Measurements from ENCODE around the gene GATAD2A.

GATAD2A gene

DNA sequence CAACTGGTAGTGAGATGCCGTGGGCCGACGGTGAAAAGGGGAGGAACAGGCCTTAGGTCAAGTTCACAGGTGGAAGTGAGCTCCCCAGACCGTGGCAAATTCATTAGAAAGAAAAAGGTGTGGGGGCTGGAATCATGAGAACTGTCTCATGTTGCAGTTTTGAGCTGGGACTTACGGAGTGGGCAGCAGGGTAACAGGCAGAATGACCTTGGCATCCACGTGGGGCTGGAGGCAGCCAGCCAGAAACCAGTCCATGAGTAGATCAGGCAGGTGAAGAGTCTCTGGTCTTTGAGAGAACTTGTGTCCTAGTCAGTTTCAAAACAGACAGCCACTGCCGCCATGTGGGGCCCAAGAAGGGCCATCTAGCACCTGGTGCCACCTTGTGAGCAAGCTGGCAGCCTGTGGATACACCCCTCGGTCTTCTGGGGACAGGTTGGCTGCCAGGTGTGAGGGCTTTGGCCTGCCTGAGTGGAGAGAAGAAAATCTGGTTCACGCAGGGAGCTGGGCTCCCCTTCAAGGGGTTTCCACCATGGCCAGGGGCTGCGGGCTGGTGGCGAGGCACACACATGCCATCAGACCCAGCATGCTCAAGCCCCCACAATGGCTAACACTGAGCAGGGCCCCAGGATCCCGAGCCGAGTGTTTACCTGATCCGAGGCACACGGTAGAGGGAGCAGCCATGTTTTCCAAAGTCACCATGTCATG lies 86.0 kb downstream of the GATAD2A start:
- DNase-seq: no peak

DNA sequence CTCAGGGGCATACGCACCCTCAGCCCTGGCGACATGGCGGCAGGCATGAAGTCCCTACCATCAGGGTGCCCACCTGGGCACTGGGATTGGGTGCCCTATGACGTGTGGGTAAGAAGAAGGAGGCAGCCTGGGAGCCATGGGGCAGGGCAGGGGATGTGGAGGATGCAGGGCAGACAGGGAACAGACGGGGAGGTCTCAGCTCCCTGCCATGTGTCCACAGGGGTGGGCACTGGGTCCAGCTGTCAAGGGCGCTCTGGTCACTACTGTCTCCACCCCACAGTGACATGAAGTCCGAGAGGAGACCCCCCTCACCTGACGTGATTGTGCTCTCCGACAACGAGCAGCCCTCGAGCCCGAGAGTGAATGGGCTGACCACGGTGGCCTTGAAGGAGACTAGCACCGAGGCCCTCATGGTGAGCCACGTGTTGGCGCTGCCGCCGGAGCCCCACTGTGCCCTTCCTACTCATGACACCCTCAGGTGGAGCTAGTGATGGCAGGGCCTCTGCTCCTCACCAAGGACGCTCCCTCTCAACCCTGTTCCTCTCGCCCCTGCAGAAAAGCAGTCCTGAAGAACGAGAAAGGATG lies 86.6 kb downstream of the GATAD2A start:
- DNase-seq: no peak

DNA sequence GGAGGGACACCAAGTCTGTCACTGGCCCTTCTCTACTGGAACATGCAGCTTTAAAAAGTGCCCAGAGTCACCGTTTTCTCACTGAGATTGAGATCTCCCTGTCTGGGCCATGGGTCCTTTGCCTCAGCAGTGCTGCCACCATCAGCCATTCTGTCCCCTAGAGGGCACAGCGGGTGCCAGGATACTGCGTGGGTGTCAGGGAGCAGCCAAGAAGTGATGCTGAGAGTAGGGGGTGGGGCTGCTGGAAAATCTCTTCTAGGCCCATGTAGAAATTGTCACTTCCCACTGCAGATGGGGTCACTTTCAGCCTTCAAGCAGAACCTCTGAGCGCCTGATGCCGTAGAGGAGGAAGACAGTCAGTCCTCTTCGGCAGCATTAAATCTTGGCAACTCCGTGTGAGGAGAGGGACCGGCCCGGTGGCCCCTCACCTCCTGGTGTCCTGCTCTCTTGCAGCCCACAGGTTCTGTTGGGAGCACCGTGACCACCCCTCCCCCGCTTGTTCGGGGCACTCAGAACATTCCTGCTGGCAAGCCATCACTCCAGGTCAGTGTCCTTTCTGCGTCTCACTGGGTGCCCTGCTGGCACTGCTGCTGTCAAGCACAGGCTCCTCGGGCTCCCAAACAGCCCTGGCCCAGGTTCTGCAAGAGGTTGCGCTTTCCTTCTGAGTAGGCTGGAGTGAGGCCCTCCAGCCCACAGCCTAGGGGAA lies 88.5 kb downstream of the GATAD2A start:
- DNase-seq: no peak

DNA sequence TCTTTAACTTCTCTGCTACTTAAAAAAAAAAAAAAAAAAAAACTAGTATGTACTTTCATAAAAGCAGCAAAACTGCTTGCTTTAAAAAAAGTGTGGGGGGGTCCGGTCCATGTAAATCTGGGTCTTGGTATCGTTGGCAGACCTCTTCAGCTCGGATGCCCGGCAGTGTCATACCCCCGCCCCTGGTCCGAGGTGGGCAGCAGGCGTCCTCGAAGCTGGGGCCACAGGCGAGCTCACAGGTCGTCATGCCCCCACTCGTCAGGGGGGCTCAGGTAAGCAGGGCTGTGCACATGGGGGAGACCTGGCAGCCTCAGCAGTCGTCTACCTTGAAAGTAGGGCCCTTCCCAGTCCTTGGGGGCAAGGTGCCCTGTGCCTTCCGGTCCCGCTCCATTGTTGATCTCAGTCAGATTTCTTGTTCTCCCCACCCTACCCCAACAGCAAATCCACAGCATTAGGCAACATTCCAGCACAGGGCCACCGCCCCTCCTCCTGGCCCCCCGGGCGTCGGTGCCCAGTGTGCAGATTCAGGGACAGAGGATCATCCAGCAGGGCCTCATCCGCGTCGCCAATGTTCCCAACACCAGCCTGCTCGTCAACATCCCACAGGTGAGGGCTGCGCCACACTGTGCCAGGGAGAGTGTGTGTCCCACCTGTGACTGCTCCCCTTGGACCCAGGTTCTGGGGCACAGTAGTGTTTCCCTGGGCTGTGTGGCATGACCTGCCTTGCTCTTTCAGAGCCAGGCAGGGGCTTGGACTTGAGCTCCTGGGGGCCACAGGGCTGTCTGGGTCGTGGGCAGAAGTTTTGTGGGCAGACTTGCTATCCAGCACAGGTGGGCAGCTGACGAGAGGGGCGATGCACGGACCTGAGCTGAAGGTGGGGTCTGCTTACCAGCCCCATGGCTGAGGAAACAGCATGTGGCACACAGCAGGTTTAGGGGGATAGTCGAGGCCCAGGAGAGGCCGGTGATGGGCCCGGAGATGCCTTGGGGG lies 90.4 kb downstream of the GATAD2A start:
- no peak for DNase-seq

DNA sequence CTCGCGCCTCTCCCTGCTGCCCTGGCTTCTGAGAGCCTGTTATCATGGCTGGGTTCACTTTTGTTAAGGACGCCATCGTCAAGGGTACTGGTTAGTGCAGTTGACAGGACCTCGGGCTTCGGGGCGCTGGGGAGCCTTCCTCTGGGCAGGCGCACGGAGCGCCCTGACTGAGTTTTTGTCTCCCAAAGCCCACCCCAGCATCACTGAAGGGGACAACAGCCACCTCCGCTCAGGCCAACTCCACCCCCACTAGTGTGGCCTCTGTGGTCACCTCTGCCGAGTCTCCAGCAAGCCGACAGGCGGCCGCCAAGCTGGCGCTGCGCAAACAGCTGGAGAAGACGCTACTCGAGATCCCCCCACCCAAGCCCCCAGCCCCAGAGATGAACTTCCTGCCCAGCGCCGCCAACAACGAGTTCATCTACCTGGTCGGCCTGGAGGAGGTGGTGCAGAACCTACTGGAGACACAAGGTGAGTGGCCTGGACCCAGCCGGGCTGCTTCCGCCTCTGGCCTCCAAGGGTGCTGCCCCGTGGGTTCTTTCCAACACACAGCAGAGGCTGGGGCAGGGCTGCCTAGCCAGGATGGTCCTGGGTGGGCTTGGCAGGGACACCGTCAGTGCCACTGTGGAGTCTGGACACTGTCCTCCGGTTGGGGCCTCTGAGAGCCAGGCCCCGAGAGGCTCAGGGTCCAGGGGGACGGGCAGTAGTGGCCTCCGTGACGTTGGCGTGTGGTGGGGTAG lies 92.9 kb downstream of the GATAD2A start:
- no peak for DNase-seq

DNA sequence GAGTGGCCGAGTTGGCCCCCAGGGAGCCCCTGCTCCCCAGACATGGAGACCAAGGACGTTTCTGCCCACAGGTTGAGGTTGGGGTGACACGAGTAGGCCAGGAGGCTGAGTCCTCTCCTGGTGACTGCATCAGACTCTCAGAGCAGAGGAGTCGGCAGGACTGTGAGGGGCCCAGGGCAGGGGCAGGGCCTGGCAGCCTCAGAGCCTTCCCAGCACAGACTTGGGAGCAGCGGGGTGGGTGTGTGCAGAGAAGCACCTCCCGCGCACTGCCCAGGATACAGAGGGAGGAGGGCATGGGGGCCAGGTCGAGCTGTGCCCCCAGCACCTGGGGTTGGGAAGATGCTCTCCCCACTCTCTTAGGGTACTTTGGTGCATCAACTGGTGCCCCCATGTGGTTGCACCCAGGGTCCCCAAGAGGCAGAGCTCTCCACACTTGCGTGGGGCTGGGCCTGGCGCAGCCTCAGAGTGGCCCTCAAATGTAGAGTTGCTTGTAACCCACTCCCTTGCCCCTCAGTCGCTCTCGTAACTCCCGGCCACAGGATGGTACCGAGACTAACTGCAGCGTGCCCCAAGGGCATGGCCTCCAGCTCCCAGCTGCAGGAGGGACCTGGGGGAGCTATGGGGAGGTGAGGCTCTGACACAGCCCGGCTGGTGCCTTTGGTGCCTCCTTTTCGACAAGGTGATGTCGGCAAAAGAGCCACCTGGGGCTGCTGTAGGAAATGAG lies 94.0 kb downstream of the GATAD2A start:
- no peak for DNase-seq

DNA sequence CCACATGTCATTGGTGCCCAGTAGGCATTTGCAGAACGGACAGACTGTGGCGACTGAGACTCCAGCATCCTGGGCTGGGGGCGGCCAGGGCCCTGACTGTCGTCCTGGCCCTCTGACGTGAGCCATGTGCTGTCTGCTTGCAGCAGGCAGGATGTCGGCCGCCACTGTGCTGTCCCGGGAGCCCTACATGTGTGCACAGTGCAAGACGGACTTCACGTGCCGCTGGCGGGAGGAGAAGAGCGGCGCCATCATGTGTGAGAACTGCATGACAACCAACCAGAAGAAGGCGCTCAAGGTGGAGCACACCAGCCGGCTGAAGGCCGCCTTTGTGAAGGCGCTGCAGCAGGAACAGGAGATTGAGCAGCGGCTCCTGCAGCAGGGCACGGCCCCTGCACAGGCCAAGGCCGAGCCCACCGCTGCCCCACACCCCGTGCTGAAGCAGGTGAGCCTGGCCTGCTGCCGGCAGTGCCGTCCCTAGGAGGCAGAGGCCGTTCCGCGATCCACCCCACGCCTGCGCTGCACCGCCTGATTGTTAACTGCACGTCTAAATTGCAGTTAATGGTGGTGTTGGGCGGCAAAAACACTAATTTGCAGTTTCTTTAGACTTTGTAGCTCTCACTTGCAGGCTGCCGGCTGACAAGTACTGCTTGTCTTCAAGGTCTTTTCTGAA lies 95.6 kb downstream of the GATAD2A start:
- no peak for DNase-seq

DNA sequence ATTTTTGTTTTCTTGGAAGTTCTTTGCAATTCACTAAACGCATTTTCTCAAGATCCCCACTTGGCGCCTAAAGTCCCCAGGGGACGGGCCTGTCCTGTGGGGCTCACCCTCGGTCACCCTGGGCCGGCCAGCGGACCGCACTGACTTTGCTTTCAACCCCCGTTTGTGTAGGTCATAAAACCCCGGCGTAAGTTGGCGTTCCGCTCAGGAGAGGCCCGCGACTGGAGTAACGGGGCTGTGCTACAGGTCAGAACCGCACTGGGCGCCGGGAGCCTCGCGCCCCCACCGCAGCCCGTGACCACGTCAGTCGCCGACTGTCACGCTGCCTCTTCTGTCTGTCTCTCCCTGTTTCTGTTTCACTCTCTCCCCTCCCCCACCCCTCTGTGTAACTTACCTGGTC lies 96.3 kb downstream of the GATAD2A start:
- no peak for DNase-seq

DNA sequence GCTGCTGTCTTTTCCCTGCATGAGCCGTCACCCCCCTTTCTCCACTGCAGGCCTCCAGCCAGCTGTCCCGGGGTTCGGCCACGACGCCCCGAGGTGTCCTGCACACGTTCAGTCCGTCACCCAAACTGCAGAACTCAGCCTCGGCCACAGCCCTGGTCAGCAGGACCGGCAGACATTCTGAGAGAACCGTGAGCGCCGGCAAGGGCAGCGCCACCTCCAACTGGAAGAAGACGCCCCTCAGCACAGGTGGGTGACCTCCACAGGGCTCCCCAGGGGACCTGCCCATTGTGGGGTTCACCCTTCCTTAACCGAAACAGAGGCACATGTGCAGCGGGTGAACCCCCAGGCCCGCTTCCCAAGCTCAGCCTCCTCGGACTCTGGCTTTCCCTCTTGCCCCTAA lies 96.8 kb downstream of the GATAD2A start:
- DNase-seq: no peak

DNA sequence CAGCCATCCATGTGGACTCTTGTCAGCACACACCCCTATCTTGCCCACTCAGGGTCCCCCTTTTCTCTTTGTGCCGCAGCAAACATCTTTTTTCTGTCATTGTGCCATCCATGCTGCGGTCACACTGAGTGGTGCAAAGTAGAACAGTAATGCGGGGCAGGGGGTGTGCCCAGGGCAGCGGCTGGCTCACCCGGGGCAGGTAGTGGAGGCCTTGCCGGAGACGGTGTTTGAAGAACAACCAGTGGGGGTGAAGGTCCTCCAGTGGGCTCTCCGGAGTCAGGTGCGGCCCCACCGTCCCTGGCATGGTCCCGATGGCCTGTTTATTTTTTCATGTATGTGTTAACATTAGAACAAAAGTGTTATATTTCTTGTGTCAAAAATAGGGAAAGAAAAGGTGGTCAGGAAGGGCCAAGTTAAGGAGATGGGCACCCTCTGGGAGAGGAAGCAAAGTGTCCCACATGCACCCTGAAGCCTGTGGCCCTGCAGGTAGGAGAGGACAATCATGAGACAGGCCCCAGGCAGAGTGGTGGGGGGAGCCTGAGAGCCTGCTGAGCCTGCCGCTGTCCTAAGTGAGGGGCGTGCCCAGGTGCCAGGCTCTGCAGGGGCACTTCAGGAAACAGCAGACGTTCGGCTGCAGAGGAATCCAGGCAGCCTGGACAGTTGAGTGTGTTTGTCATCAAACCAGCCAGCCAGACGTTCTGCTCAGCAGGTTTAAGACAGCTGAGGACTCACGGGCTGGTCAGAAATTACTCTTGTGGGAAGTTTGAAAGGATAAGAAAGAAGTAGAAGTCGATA lies 97.5 kb downstream of the GATAD2A start:
- no peak for DNase-seq

DNA sequence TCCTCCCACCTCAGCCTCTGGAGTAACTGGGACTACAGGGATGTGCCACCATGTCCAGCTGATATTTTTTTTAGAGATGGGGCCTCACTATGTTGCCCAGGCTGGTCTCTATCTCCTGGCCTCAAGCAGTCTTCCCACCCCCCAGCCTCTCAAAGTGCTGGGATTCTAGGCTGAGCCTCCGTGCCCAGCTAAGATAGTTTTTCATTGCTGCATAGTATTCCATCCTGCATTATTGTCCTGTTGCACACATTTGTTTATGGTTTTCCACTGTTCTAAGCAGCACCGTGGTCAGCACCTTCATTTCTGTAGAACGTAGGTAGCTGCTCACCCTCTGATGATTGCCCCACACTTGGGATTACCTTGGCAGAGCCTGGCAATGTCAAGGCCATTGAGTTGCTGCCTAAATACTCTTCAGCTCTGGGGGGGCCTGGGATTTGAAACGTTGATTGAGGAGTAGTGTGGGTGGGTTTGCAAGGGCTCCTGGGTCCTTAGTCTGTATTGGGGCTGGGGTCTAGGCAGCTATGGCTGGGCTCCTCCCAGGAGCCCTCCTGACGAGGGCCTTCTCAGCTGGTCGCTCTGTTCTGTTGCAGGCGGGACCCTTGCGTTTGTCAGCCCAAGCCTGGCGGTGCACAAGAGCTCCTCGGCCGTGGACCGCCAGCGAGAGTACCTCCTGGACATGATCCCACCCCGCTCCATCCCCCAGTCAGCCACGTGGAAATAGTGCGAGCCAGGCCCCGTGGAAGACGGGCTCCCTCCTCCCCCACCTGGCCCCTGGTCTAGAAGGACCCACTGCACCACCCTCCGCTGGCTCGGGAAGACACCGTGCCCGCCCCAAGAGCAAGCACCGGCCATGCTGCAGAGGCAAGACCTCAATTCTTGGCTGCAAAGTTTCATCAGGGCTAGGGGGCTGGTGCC lies 99.5 kb downstream of the GATAD2A start:
- DNase-seq: no peak

DNA sequence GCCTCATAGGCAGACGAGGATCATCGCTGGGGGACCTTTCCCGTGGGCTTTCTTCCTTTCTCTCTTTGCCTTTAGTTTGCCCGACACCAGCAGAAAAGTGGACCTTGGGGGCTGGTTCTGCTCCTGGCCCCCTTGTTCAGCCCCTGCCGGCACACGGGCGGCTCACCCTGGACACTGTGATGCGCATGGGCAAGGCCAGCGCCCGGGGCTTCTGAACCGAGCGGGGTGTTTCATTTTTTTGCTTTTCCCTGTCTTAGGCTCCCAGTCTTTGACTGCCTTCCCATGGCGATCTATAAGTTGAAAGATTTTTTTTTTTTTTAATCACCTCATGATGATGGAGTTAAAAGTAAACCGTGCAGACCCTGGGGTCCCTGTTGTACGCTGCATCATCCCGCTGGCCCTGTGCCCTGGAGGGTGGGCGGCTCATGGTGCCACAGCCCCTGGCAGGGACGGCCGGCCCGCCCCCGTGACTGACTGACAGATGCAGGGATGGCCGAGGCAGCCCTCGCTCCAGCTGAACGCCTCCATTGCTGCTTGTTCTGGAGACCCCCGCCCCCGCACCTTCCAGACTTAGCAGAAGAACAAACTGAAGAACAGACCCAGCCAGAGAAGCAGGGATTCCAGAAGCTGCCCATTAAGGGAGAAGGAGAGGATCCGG lies 100.3 kb downstream of the GATAD2A start:
- no peak for DNase-seq

DNA sequence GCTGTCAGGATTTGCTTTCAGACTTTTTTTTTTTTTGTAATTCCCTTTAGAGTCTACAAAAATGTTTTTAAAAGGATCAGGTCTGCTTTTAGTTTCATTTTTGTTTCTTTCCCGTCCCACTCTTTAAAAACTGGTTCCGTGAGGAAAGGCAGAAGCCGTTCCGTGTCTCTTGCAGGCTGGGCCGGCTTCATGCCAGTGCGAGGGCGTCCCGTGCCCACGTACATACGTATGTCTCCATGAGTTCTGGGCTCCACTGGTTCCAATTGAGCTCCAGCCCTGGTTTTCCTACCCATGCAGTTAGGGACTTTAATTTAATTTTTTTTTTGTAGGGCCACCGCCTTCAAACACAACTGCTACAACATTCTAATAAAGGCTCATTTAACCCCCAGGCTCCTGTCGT lies 101.1 kb downstream of the GATAD2A start:
- DNase-seq: no peak

DNA sequence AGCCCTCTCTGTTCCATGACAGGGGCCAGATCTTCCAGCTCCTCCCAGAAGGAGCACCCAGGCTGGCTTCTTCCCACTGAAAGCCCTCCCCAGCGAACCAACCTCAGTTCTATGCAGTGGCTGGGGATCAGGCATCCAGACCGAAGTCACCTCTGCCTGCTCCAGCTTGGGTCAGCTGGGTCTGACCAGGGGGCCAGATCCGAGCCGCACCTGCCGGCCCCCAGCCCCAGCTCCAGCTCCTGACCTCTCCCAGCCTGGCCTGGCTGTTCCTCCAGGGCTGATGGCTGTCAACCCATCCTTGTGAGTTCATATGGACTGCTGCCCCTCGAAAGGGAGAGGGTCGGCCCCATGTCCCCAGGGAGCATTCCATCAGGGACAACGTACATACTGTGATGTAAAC lies 101.9 kb downstream of the GATAD2A start:
- no peak for DNase-seq

DNA sequence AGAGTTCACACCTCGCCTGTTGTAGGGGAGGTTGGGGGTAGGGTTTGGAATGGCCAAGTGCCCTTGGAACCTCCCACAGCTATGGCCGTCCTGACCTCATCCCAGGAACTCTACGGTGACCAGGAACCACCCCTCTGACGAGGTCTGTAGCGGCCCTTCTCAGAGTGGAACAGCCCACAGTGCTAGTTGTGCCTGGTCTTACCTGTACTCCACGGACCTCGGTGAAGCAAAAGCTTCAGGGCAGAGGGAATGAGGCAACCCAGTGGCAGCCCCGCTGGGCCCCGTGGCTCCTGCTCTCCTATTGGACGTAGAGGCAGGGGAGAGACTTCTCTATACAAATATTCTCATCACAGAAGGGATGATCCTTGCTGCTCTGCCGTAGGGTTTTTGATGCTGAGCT lies 102.7 kb downstream of the GATAD2A start:
- DNase-seq: no peak

DNA sequence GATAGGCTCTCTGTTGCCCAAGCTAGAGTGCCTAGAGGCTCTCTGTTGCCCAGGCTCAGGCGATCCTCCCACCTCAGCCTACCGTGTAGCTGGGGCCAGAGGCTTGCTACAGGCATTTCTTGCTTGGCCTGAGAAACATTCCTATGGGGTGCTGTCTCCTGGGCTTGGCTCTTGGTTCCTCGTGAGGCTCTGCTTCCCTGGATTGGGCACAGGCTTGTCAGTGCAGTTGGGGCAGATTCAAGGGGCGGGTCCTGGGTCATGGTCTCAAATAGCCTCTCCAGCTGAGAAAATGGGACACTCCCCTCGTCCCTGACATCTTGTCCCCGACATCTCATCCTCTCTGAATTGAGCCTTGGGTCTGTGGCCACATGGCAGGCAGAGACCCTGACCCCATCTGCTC lies 105.0 kb downstream of the GATAD2A start:
- no peak for DNase-seq

DNA sequence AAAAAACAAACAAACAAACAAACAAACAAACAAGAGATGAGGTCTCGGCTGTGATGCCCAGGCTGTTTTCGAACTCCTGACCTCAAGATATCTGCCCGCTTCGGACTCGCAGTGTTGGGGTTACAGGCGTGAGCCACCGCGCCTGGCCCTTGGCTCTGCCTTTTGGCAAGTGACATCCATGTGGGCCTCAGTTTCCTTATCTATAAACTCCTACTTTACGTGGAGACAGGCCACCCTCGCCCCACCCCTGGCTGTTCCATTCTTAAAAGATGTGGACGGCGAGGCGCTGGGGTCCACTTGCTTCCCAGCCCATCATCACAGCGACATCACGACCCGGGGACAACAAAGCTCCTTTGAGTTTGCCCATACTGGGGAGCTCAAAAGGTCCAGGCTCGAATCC lies 108.2 kb downstream of the GATAD2A start:
- DNase-seq: no peak

DNA sequence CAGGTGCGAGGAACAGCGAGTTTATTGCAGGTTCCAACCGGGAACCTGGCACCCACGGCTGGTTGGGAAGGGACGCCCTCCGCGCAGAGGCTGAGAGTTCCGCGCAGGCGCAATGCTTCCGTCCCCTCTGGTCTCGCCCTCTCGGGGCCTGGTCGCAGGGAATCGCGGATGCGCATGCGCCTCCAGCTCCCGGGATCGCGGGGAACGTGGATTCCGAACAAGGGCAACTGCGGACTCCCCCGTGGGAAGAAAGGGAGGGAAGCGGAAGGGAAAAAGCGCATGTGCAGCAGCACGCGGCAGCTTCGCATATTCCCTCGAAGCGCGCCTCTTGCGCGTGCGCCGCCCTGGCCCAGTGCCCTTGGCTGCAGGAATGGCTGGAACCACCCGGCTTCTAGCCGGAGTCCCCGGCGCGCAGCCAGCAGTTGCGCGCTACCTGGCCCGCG lies 108.8 kb downstream of the GATAD2A start:
- DNase-seq: no peak

Data from stimulated activated CD4-positive, alpha-beta T cell treated with anti-CD3 and anti-CD28 coated beads, Interleukin-1b, Interleukin-23, amount 100 ng/mL, for 48 hours (primary cell).